ENCODE data around the gene N4BP3.

N4BP3 gene

GRCh38 chr5:178104492-178104891 lies 8.8 kb upstream of the N4BP3 start:
- Histone ChIP-seq H3K4me3 (ENCODE audit: low read depth in 1 of 2, low read length in 2 of 2) (no peak overlapping the region), H3K4me1 (ENCODE audit: insufficient read depth, low read length) (no peaks in the 10 kb centered on the region), H3K27me3 (ENCODE audit: insufficient read depth, low read length, poor library complexity) (no peaks in the 10 kb centered on the region), H4K20me1 (ENCODE audit: insufficient read depth, low read length) (peaks cover 3% of the 10 kb centered on the region; the same call in 1 of the 2 replicates), H3K4me2 (ENCODE audit: insufficient read depth, low read length) (no peak overlapping the region), H3K9me3 (ENCODE audit: insufficient read depth, low read length, severe bottlenecking) (no peaks in the 10 kb centered on the region), H2AFZ (ENCODE audit: low read depth, low read length) (no peak overlapping the region), H3K27ac (ENCODE audit: low read length) (no peak overlapping the region), H3K9ac (ENCODE audit: low read depth, low read length) (no peak overlapping the region), H3K79me2 (ENCODE audit: insufficient read depth, low read length) (no peaks in the 10 kb centered on the region), H3K36me3 (ENCODE audit: insufficient read depth, low read length) (no peaks in the 10 kb centered on the region)
- TF ChIP-seq CTCF (IDR thresholded peaks at IDR 0.05; ENCODE audit: borderline replicate concordance, extremely low read depth, low read length, poor library complexity, severe bottlenecking) (no peak), EZH2 (IDR thresholded peaks at IDR 0.05; ENCODE audit: borderline replicate concordance, low read depth, low read length, severe bottlenecking) (no peak)
- ATAC-seq (ENCODE audit: insufficient read depth, low read depth) (no peak), DNase-seq (no peak)

GRCh38 chr5:178106086-178106485 lies 7.2 kb upstream of the N4BP3 start:
- no peaks in the 10 kb centered on the region for H3K4me1 ChIP-seq (ENCODE audit: insufficient read depth, low read length)
- H3K27ac ChIP-seq (ENCODE audit: low read length) = no peak overlapping the region
- no peak overlapping the region for H3K9ac ChIP-seq (ENCODE audit: low read depth, low read length)

GRCh38 chr5:178106556-178107239 lies 6.6 kb upstream of the N4BP3 start:
- no peak for DNase-seq
- Histone ChIP-seq H3K9ac (ENCODE audit: low read depth, low read length) (no peak overlapping the region), H3K4me2 (ENCODE audit: insufficient read depth, low read length) (no peak overlapping the region), H3K79me2 (ENCODE audit: insufficient read depth, low read length) (no peaks in the 10 kb centered on the region), H2AFZ (ENCODE audit: low read depth, low read length) (no peak overlapping the region), H3K27ac (ENCODE audit: low read length) (no peak overlapping the region), H3K36me3 (ENCODE audit: insufficient read depth, low read length) (no peaks in the 10 kb centered on the region), H3K9me3 (ENCODE audit: insufficient read depth, low read length, severe bottlenecking) (no peaks in the 10 kb centered on the region), H3K27me3 (ENCODE audit: insufficient read depth, low read length, poor library complexity) (no peaks in the 10 kb centered on the region), H3K4me3 (ENCODE audit: low read depth in 1 of 2, low read length in 2 of 2) (no peak overlapping the region), H4K20me1 (ENCODE audit: insufficient read depth, low read length) (peaks cover 3% of the 10 kb centered on the region; the same call in 1 of the 2 replicates), H3K4me1 (ENCODE audit: insufficient read depth, low read length) (no peaks in the 10 kb centered on the region)
- TF ChIP-seq EZH2 (IDR thresholded peaks at IDR 0.05; ENCODE audit: borderline replicate concordance, low read depth, low read length, severe bottlenecking) (no peak), CTCF (IDR thresholded peaks at IDR 0.05; ENCODE audit: borderline replicate concordance, extremely low read depth, low read length, poor library complexity, severe bottlenecking) (no peak)
- ATAC-seq (ENCODE audit: insufficient read depth, low read depth) = no peak

More at GRCh38 chr5:178106086-178106485, 7.2 kb upstream of the N4BP3 start:
- Histone ChIP-seq H3K27me3 (ENCODE audit: insufficient read depth, low read length, poor library complexity) (no peaks in the 10 kb centered on the region), H3K9me3 (ENCODE audit: insufficient read depth, low read length, severe bottlenecking) (no peaks in the 10 kb centered on the region), H3K79me2 (ENCODE audit: insufficient read depth, low read length) (no peaks in the 10 kb centered on the region), H2AFZ (ENCODE audit: low read depth, low read length) (no peak overlapping the region), H3K4me3 (ENCODE audit: low read depth in 1 of 2, low read length in 2 of 2) (no peak overlapping the region), H3K36me3 (ENCODE audit: insufficient read depth, low read length) (no peaks in the 10 kb centered on the region), H3K4me2 (ENCODE audit: insufficient read depth, low read length) (no peak overlapping the region), H4K20me1 (ENCODE audit: insufficient read depth, low read length) (peaks cover 3% of the 10 kb centered on the region; the same call in 1 of the 2 replicates)
- DNase-seq (no peak), ATAC-seq (ENCODE audit: insufficient read depth, low read depth) (no peak)
- TF ChIP-seq CTCF (IDR thresholded peaks at IDR 0.05; ENCODE audit: borderline replicate concordance, extremely low read depth, low read length, poor library complexity, severe bottlenecking) (no peak), EZH2 (IDR thresholded peaks at IDR 0.05; ENCODE audit: borderline replicate concordance, low read depth, low read length, severe bottlenecking) (no peak)

Measured in DND-41 (cell line).